CD4-positive, alpha-beta T cell (primary cell): ENCODE measurements around the gene TRIM71. TPM values are rescaled to one million over a fixed set of nuclear protein-coding genes. Genes with fewer than 3 reads are reported as not detected.
A peak's percentile ranks its signal among the peaks of the same experiment; 100 is the strongest.
"Not testable (repeated sequence)": the region's sequence is repeated elsewhere in the genome, so short reads cannot be mapped to it uniquely, and the experiment has no call there.

ENCODE experiments used
- ATAC-seq: fragments of 200-7000 bp; cut with Tn5 transposase; one replicate; pipeline ENCODE4 v1.10.0; 2022; ENCODE audit warnings: mild to moderate bottlenecking; ENCODE audit not compliant: poor library complexity
- CTCF ChIA-PET: fragments of 350-600 bp; sonication (Branson Sonifier 250); formaldehyde crosslinking; loops from one replicate; lab custom pipeline; 2021; ENCODE audit warnings: antibody characterized with exemption, inconsistent platforms; lab: Charles Lee
- POLR2A ChIA-PET: fragments of 350-600 bp; sonication (Branson Sonifier 250); formaldehyde crosslinking; loops from one replicate; lab custom pipeline; 2021; ENCODE audit warnings: antibody characterized with exemption, inconsistent platforms; lab: Charles Lee
- DNase-seq, 14 experiments: peaks; one replicate each; pipeline ENCODE4 v3.0.0-alpha.2; 2013 to 2020; ENCODE audit warnings: mixed read lengths in 2 of 14
- H3K27ac ChIP-seq, 2 donors: one replicate each; pipeline versions ENCODE4 v1.5.1 to v1.7.0; 2013; ENCODE audit warnings: low read length in 2 of 2, low read depth in 1 of 2, mild to moderate bottlenecking in 1 of 2
- H3K27me3 ChIP-seq, 2 experiments: 1 replicate in 1 of 2; 2 replicates in 1 of 2; pipeline versions ENCODE4 v1.6.1 to v1.7.0; 2013; ENCODE audit warnings: low read length in 2 of 2, control low read depth in 1 of 2, mild to moderate bottlenecking in 1 of 2, moderate library complexity in 1 of 2; ENCODE audit not compliant: insufficient read depth in 2 of 2, control insufficient read depth in 1 of 2
- H3K36me3 ChIP-seq: one replicate; pipeline ENCODE4 v1.6.1; 2013; ENCODE audit warnings: low read length, control low read depth; ENCODE audit not compliant: insufficient read depth
- H3K4me1 ChIP-seq: one replicate; pipeline ENCODE4 v1.6.1; 2013; ENCODE audit warnings: low read length, control low read depth; ENCODE audit not compliant: insufficient read depth
- H3K4me3 ChIP-seq: one replicate; pipeline ENCODE4 v1.5.1; 2013; ENCODE audit warnings: mild to moderate bottlenecking, low read length, moderate library complexity
- H3K9me3 ChIP-seq, 2 experiments: 1 replicate in 1 of 2; 2 replicates in 1 of 2; pipeline versions ENCODE4 v1.6.1 to v1.7.0; 2013; ENCODE audit warnings: low read length in 2 of 2, mild to moderate bottlenecking in 2 of 2, control low read depth in 1 of 2, moderate library complexity in 1 of 2; ENCODE audit not compliant: control insufficient read depth in 1 of 2, insufficient read depth in 1 of 2
- H3K27ac Mint-ChIP-seq: one replicate; pipeline ENCODE4 v1.8.0; 2020; ENCODE audit warnings: mixed read lengths
- H3K27me3 Mint-ChIP-seq: one replicate; pipeline ENCODE4 v1.8.0; 2021; ENCODE audit warnings: mixed read lengths
- H3K36me3 Mint-ChIP-seq: one replicate; pipeline ENCODE4 v1.8.0; 2021; ENCODE audit warnings: low read depth, mixed read lengths
- H3K4me1 Mint-ChIP-seq: one replicate; pipeline ENCODE4 v1.8.0; 2021; ENCODE audit warnings: low read depth, mixed read lengths
- H3K4me3 Mint-ChIP-seq: one replicate; pipeline ENCODE4 v1.8.0; 2020; ENCODE audit warnings: mild to moderate bottlenecking, mixed read lengths
- H3K9me3 Mint-ChIP-seq: one replicate; pipeline ENCODE4 v1.8.0; 2020; ENCODE audit warnings: mixed read lengths
- intact Hi-C, 2 experiments: fragments of 100-400 bp; cut with DNase I in 1 of 2; cut with micrococcal nuclease in 1 of 2; formaldehyde crosslinking; loops; one replicate each; pipeline versions ENCODE4 v1.15.1 to v1.9.0; 2023 to 2025; cut with DNase I, micrococcal nuclease
- total RNA-seq, 174 experiments: library from RNA in 2 of 174; stranded (reverse) in 2 of 174; gene quantifications; one replicate each; pipeline ENCODE4 v1.2.3 and lab custom pipeline; 2021 to 2026
- TF ChIP-seq, protein P1 (sequence below): fragments of 200-600 bp; IDR thresholded peaks from one replicate; pipeline ENCODE4 v1.8.0; 2022; ENCODE audit warnings: antibody characterized with exemption, mild to moderate bottlenecking

TRIM71 gene
- total RNA-seq, 2 experiments from 2014 or later, result 0.03 TPM; not detected in 1

DNA sequence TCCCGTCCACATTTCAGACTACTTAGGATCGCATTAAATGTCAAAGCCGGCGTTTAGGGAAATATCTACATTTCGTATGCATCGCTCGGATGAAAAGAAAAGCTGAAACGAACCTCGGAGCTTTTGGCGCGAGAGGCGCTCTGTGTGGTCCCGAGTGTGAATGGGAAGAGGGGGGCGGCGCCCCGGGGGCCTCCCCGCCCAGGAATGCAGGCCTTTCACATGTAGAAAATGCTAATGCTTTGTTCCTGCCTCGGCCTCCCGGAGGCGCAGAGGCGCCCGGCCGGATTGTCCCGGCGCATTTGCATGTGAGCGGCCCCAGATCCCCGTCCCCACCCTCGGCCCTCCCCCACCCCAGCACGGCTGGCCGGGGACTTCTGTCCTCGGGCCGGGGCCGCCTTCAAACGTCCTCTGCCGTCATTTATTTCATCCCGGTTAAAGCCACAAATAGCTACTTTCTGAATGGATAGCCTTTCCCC lies 37.0 kb upstream of the TRIM71 start:
- H3K4me3 Mint-ChIP-seq, result peak overlapping the region; percentile 92
- no peak overlapping the region for H3K27ac Mint-ChIP-seq
- Histone ChIP-seq H3K36me3 (no peaks in the 10 kb centered on the region), H3K4me3 (peak overlapping the region; percentile 63), H3K27ac (no peak overlapping the region), H3K9me3 (no peaks in the 10 kb centered on the region), H3K4me1 (peaks cover 14% of the 10 kb centered on the region), H3K27me3 (peaks cover 0 to 4% of the 10 kb centered on the region in 2 experiments)
- no peaks in the 10 kb centered on the region for H3K9me3 Mint-ChIP-seq
- peaks cover 4% of the 10 kb centered on the region for H3K27me3 Mint-ChIP-seq
- ChIA-PET CTCF (no interaction called here), POLR2A (no interaction called here)
- intact Hi-C loops, result loop anchor here (2.0 to 5.0 kb wide), 2 partner anchors 268 to 270 kb away; no protein-coding TSS in a partner anchor
- ATAC-seq (no peak), DNase-seq (peak in 5 of 14 experiments; percentile 0 to 19 (median 6))
- H3K36me3 Mint-ChIP-seq, result peaks cover 6% of the 10 kb centered on the region
- peaks cover 4% of the 10 kb centered on the region for H3K4me1 Mint-ChIP-seq
- TF ChIP-seq, protein P1, sequence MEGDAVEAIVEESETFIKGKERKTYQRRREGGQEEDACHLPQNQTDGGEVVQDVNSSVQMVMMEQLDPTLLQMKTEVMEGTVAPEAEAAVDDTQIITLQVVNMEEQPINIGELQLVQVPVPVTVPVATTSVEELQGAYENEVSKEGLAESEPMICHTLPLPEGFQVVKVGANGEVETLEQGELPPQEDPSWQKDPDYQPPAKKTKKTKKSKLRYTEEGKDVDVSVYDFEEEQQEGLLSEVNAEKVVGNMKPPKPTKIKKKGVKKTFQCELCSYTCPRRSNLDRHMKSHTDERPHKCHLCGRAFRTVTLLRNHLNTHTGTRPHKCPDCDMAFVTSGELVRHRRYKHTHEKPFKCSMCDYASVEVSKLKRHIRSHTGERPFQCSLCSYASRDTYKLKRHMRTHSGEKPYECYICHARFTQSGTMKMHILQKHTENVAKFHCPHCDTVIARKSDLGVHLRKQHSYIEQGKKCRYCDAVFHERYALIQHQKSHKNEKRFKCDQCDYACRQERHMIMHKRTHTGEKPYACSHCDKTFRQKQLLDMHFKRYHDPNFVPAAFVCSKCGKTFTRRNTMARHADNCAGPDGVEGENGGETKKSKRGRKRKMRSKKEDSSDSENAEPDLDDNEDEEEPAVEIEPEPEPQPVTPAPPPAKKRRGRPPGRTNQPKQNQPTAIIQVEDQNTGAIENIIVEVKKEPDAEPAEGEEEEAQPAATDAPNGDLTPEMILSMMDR, result no peak

DNA sequence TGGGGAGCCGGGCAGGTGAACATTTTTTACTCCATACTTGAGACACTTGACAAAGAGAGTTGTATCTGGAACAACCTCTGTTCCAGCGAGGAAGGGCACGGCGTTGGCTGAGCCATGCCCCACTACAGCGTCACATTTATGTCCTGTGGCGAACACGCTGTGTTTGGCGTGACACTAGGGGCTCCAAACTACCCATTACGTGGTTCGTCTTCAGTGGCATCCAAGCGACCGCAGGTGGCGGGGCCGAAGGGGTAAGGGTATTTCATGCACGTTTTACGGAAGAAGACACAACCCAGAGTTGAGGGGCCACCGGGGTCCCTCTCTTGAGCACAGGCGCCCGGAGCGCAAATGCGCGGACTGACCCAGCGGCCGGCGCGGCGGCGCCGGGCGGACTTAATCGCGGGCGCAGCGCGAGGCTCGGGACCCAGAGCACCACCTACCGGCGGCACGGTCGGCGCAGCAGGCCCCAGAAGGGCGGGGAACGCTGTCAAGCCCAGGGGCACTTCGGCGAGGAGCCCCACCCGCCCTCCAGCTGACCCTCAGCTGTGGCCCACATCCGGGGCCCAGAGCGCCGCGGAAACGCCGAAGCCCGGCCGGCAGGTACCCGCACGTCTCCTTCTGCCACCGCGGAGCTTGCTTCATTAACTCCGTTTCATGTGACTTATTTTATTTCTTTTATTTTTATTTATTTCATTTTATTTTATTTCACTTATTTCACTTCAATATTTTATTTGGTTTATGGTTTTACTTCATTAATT lies 36.4 kb upstream of the TRIM71 start:
- intact Hi-C loops, result loop anchor here (2.0 to 5.0 kb wide), 2 partner anchors 269 to 271 kb away; no protein-coding TSS in a partner anchor
- peaks cover 14% of the 10 kb centered on the region for H3K4me1 ChIP-seq
- POLR2A ChIA-PET, result no interaction called here
- CTCF ChIA-PET, result interaction anchor here (0.6 kb wide), 1 partner anchor 283 kb away, joined by 5 read pairs; no protein-coding TSS in a partner anchor
- DNase-seq (peak; percentile 7 to 76 (median 48)), ATAC-seq (peak; percentile 73)
- H3K27ac Mint-ChIP-seq, result no peak overlapping the region
- no peaks in the 10 kb centered on the region for H3K36me3 Mint-ChIP-seq
- H3K9me3 ChIP-seq, result no peaks in the 10 kb centered on the region
- H3K36me3 ChIP-seq, result no peaks in the 10 kb centered on the region
- peak overlapping the region; percentile 92 for H3K4me3 Mint-ChIP-seq
- no peaks in the 10 kb centered on the region for H3K9me3 Mint-ChIP-seq
- H3K4me1 Mint-ChIP-seq, result peaks cover 4% of the 10 kb centered on the region
- H3K4me3 ChIP-seq, result peak overlapping the region; percentile 63
- peaks cover 4% of the 10 kb centered on the region for H3K27me3 Mint-ChIP-seq
- no peak overlapping the region for H3K27ac ChIP-seq
- H3K27me3 ChIP-seq, result peaks cover 0 to 4% of the 10 kb centered on the region in 2 experiments
- TF ChIP-seq, protein P1, result peak; percentile 89

DNA sequence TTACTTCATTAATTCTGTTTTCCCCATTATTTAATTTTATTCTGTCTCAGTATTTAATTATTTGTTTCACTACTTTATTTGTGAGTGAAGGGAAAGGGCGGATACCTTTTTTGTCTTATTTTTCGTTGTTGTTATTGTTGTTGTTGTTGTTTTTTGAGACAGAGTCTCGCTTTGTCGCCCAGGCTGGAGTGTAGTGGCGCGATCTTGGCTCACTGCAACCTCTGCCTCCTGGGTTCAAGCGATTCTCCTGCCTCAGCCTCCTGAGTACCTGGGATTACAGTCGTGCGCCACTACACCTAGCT lies 35.9 kb upstream of the TRIM71 start:
- H3K27me3 Mint-ChIP-seq, H3K4me3 ChIP-seq: not testable (repeated sequence)
- CTCF ChIA-PET, result interaction anchor here (0.6 kb wide), 1 partner anchor 283 kb away, joined by 5 read pairs; no protein-coding TSS in a partner anchor

More for the DNA sequence above, 35.9 kb upstream of the TRIM71 start:
- H3K36me3 Mint-ChIP-seq, POLR2A ChIA-PET, H3K9me3 Mint-ChIP-seq, H3K9me3 ChIP-seq, H3K27ac Mint-ChIP-seq, H3K27ac ChIP-seq, H3K4me1 Mint-ChIP-seq, H3K27me3 ChIP-seq, H3K36me3 ChIP-seq, DNase-seq, ATAC-seq: not testable (repeated sequence)
- intact Hi-C loops, result loop anchor here (2.0 to 5.0 kb wide), 2 partner anchors 270 to 271 kb away; no protein-coding TSS in a partner anchor
- H3K4me1 ChIP-seq, result peaks cover 14% of the 10 kb centered on the region
- H3K4me3 Mint-ChIP-seq, result peak overlapping the region; percentile 46
